GM19438 (cell line): Measurements from ENCODE around the gene TNFRSF6B.
"Not testable (repeated sequence)": the region's sequence is repeated elsewhere in the genome, so short reads cannot be mapped to it uniquely, and the experiment has no call there.

Source experiments
- ATAC-seq: cut with Tn5 transposase; IDR thresholded peaks from one replicate; pipeline ENCODE4 v1.9.1; 2021; ENCODE audit warnings: low read depth; ENCODE audit not compliant: unreplicated experiment

Gene TNFRSF6B, protein sequence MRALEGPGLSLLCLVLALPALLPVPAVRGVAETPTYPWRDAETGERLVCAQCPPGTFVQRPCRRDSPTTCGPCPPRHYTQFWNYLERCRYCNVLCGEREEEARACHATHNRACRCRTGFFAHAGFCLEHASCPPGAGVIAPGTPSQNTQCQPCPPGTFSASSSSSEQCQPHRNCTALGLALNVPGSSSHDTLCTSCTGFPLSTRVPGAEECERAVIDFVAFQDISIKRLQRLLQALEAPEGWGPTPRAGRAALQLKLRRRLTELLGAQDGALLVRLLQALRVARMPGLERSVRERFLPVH

GRCh38 chr20:63696628-63697356, at the start of gene TNFRSF6B:
TNFRSF6B (plus strand) TSS chr20:63696652; CDS start chr20:63696768, 116 bp downstream.
- ATAC-seq: no peak

- no peak for ATAC-seq
Observed at GRCh38 chr20:63648190-63648589, 48.3 kb upstream of the TNFRSF6B start.

DNA sequence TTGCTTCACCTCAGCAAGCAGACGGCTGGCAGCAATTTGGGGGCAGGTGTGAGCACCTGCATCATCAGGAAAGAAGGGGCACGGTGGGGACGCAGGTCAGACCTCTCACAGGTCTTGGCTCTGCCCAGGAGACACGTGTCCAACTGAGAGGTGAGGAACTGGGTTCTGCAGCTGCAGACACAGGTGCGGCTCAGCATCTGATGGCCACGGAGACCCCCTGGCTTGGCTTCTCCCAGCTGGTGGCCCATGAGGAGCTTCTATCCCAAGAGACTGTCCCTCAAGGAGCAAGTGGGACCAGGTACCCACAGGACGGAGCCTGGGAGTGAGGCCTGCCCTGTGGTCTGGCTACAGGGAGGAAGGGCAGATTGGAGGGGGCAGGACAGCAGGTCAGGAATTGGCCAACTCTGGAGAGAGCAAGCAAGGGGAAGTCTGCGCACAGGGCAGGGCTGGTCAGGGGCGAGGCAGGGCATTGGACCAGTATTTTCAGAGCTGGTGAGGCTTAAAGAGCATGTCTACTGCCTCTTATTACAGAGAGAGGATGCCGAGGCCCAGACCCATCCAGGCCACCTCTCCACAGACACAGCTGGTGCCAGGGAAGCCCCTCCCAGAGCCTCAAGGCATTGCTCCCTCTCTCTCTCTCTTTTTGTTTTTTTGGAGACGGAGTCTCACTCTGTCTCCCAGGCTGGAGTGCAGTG, 47.4 kb upstream of the TNFRSF6B start:
- no peak for ATAC-seq

DNA sequence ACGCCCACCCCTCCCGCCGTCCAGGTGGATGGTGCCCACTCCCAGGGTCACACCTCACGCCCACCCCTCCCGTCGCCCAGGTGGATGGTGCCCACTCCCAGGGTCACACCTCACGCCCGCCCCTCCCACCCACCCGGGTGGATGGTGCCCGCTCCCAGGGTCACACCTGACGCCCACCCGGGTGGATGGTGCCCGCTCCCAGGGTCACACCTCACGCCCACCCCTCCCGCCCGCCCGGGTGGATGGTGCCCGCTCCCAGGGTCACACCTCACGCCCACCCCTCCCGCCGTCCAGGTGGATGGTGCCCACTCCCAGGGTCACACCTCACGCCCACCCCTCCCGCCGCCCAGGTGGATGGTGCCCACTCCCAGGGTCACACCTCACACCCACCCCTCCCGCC, 46.0 kb upstream of the TNFRSF6B start:
- ATAC-seq: not testable (repeated sequence)

DNA sequence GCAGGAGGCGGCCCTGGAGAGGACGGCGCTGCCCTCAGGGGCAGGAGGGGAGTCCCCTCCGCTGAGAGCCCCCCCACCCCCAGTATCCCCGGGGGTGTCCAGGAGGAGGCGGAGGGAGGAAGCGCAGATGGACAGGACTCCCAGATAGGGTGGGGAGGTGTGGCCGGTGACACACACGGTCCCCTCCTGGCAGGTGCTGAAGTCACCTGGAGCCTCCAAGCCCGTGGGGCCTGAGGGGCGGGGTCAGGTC, 44.6 kb upstream of the TNFRSF6B start:
- no peak for ATAC-seq

DNA sequence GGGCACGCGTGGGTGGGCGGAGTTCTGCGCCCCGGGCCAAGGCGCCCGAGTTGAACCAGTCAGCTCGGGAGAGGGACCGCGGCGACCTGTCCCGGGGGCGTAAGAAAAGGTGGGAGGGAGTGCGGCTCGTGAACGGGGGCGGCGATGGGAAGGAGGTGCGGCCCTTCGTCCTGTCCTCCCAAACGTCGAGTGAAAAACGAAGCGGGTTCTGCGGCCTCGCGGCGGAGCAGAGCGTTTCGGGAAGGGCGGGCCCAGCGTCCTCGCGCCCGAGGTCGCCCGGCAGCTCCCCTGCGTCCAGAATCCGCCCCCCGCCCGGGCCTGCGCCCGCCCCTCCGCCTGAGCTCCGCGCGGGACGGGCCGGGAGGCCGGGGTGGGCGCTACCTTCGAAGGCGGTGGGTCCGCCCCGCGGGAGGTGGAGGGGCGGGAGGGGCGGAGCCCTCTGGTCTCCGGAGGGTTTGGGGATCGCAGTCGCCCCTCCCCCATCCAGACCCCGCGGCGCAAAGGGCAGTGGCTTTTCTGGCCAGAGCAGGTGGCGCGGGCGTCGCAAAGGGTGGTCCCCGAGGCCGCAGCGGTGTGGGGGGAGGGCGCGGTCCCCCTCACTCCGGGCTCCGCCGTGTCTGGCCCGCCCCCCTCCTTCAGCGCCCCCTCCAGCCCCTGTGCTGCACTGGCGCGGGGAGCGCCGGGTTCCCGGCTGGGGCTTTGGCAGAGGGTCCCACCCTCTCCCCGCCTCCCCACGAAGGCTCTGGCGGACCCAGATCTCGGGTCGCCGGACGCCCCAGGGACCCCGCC, 44.1 kb upstream of the TNFRSF6B start:
- no peak for ATAC-seq

- no peak for ATAC-seq
Observed at GRCh38 chr20:63653041-63653973, 43.1 kb upstream of the TNFRSF6B start, which contains the start of gene STMN3. STMN3 (minus strand) TSS chr20:63653424; CDS start chr20:63653345, 79 bp downstream.

- ATAC-seq: no peak
Observed at GRCh38 chr20:63653974-63654668, 42.3 kb upstream of the TNFRSF6B start.

- no peak for ATAC-seq
Observed at GRCh38 chr20:63655249-63655648, 41.2 kb upstream of the TNFRSF6B start.

DNA sequence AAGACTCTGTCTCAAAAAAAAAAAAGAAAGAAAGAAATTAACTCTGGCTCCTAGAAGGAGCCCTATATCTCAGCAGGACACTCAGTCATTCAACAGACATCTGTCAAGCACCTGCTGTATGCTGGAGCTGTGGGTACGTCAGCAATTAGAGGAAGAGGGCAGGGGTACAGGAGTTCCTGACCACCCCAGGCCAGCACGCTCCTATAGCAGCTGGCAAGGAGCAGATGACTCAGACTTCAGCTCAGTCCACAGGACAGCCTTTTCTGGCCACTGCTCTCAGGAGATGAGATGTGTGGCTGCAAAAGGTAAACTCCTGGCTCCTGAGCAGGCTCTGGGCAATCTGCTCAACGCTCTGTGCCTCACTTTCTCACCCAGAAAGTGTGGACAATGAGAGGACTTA, 40.0 kb upstream of the TNFRSF6B start:
- ATAC-seq: no peak

GRCh38 chr20:63657260-63657936, 39.1 kb upstream of the TNFRSF6B start:
- no peak for ATAC-seq

DNA sequence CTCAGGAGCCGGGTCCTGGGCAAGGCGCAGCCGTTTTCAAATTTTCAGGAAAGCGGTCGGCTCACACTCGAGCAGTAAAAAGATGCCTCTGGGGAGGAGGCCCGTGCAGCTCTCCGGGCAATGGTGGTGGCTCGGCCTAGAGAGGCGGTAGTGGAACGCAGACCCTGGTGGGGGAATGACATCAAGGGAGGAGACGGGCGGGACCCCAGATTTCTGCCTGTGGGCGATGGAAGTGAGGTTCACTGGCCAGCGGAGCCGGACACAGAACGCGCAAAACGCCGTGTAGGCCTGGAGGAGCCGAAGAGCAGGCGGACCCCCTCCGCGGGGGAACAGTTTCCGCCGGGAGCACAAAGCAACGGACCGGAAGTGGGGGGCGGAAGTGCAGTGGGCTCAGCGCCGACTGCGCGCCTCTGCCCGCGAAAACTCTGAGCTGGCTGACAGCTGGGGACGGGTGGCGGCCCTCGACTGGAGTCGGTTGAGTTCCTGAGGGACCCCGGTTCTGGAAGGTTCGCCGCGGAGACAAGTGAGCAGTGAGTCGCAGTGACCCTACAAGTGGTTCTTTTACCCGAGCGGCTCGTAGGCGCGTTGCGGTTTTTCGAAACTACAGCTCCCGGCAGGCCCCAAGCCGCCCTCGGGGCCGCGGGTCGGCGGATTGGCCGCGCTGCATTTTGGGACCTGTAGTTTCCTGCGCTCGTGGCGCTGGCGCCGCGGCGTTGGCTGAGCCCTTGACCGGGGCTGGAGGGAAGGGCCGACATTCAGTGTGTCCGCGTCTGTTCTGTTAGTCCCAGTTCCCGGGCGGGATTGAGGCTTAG, 38.3 kb upstream of the TNFRSF6B start, which contains the start of gene RTEL1:
Gene RTEL1 (plus strand): TSS at position 376 of the 812 bp plus-strand sequence. CDS start 1,091 bp downstream, outside the sequence.
- ATAC-seq: peak; percentile 74

GRCh38 chr20:63658749-63659187, 37.7 kb upstream of the TNFRSF6B start:
- ATAC-seq: peak; percentile 8

DNA sequence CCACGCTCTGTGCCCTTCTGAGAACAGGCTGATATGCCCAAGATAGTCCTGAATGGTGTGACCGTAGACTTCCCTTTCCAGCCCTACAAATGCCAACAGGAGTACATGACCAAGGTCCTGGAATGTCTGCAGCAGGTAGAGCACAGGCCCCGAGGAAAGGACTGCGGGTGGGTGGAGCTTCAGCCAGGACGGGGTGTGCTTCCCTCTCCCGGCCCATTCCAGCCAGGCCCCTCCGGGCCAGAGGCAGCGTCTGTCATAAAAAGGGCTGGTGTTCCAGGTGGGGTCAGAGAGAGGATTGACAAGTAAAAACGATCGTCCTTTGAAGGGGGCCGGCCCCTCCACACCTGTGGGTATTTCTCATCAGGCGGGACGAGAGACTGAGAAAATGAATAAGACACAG, 37.1 kb upstream of the TNFRSF6B start:
- ATAC-seq: no peak

GRCh38 chr20:63660174-63660573, 36.3 kb upstream of the TNFRSF6B start:
- not testable (repeated sequence) for ATAC-seq

DNA sequence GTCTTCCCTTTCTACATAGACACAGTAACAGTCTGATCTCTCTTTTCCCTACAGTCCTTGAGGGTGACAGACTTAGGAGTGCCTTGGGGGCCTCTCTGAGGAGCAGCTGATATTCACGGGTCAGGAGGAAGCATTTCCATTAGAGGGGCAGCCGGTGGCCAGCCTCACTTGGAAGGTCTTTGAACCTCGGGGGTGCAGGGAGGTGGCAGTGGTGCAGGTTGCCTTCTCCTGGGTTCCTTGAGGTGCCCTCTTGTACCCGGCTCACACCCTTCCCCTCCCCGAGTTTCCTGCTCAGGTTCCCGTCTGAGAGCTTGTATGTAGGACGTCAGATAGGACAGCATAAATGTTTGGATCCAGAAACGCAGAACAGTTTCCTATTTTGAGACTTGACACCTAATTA, 35.8 kb upstream of the TNFRSF6B start:
- ATAC-seq: no peak

- ATAC-seq: no peak
Observed at GRCh38 chr20:63661108-63661507, 35.3 kb upstream of the TNFRSF6B start.
